Measurements from ENCODE around the gene TMEM259.

Gene TMEM259

GRCh38 chr19:1000591-1001537, 20.1 kb downstream of the TMEM259 start:
- DNase-seq = no peak

- DNase-seq = peak; percentile 74
Observed at GRCh38 chr19:1000095-1000494, 20.8 kb downstream of the TMEM259 start, which contains the start of gene GRIN3B. Gene GRIN3B (plus strand): TSS chr19:1000419. CDS start chr19:1000438, 19 bp downstream.

- DNase-seq = no peak
Observed at GRCh38 chr19:999379-999719, 21.6 kb downstream of the TMEM259 start.

- DNase-seq = no peak
Observed at GRCh38 chr19:998064-998463, 22.9 kb downstream of the TMEM259 start.

GRCh38 chr19:996051-996838, 24.7 kb downstream of the TMEM259 start:
- DNase-seq = peak; percentile 87

- no peak for DNase-seq
Observed at GRCh38 chr19:995051-995827, 25.7 kb downstream of the TMEM259 start.

GRCh38 chr19:994516-994915, 26.4 kb downstream of the TMEM259 start:
- DNase-seq = no peak

- DNase-seq = no peak
Observed at GRCh38 chr19:993831-994393, 27.0 kb downstream of the TMEM259 start.

- no peak for DNase-seq
Observed at GRCh38 chr19:993361-993830, 27.5 kb downstream of the TMEM259 start.

- no peak for DNase-seq
Observed at GRCh38 chr19:992670-993055, 28.3 kb downstream of the TMEM259 start.

GRCh38 chr19:991932-992669, 28.8 kb downstream of the TMEM259 start:
- DNase-seq = no peak

GRCh38 chr19:991174-991931, 29.6 kb downstream of the TMEM259 start:
- peak; percentile 54 for DNase-seq

- DNase-seq = no peak
Observed at GRCh38 chr19:990746-991145, 30.2 kb downstream of the TMEM259 start.

- DNase-seq = no peak
Observed at GRCh38 chr19:990119-990571, 30.8 kb downstream of the TMEM259 start.

- DNase-seq = no peak
Observed at GRCh38 chr19:989381-990081, 31.4 kb downstream of the TMEM259 start.

- DNase-seq = no peak
Observed at GRCh38 chr19:988510-988909, 32.4 kb downstream of the TMEM259 start.

- DNase-seq = no peak
Observed at GRCh38 chr19:988081-988480, 32.8 kb downstream of the TMEM259 start.

GRCh38 chr19:986083-986482, 34.8 kb downstream of the TMEM259 start:
- DNase-seq = no peak

GRCh38 chr19:984165-984967, 36.6 kb downstream of the TMEM259 start, which contains the start of gene WDR18:
Gene WDR18 (plus strand): TSS chr19:984345. CDS start chr19:984354, 9 bp downstream.
- peak; percentile 91 for DNase-seq

Data from CD4-positive, alpha-beta T cell treated with Interleukin-21 for 1 hour (primary cell).